Stimulated activated CD8-positive, alpha-beta memory T cell treated with anti-CD3 and anti-CD28 coated beads, Interleukin-12 subunit alpha, Interleukin-12 subunit beta, amount 100 ng/mL, for 1 hour (primary cell): ENCODE data around the gene HDAC4.

Source experiments
- DNase-seq: peaks from one replicate; pipeline ENCODE4 v3.0.0-alpha.2; 2020; ENCODE audit warnings: low read depth

Gene HDAC4

DNA sequence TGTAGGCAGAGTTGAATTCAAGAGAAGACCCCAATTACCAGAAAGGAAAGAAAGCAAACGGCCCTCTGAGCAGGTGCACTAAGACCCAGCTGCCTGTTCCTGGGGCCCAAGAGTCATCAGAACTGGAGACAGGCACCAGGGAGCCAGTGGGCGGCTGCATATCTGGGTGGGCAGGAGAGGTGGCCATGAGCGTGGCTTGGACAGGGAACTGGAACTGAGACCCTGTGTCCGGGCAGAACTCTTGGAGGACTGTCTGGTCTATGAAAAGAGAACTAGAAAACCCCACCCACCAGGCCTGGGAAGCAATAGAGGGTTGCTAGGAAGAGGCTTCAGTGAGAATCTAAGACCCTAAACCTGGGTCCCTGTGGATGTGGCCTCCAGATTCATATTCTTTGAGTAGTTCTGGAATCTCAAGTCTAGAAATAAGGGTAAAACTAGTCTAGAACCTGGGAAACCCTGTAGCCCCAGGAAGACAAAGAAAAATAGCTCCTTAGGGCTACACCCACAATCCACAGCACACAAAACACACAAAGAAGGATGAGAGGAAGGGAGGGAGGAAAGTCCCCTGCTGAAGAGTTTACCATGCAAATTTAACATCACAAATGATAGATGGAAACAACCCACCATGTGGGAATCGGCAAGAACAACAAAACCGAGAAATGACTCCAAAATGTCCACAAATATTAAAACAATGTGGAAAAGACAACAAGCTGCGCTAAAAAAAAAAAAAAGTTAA lies 147.0 kb downstream of the HDAC4 start:
- DNase-seq, result no peak

GRCh38 chr2:239253264-239253663 lies 147.6 kb downstream of the HDAC4 start:
- DNase-seq, result no peak

GRCh38 chr2:239252801-239253200 lies 148.0 kb downstream of the HDAC4 start:
- DNase-seq, result no peak

DNA sequence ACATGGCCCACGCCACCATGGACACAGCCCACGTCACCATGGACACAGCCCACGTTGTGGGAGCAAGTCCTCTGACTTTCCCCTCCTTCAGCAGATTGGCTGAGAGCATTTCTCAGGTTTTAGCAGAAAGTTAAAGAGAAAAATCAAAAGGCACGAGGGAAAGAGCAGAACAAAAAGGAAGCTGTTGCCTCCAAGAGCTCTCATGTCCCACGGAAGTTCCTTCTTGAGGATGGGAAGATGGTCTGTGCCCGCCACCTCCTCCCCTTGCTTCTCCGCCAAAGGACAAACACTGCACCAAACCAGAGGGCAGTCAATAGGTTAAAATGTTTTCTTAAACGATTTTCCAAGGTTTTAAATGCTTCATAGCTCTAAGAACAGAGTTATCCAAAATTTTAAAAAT lies 148.4 kb downstream of the HDAC4 start:
- no peak for DNase-seq

DNA sequence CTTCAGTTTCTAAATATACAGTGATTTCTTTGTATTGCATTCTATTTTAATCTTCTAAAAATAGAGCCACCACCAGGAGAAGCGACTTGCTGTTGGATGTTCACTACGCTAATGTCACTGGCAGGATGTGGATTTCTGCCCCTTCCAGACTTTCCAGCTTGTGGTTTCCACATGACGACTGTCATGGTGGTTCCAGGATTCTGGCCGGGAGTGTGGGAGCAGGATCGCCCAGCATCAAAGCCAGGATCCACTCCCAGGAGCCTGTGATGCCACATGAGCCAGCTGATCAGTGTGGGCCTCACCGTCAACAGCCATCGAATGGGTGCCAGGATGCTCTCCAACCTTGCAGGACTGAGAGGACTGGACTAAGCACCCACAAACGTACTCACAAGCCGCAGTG lies 148.8 kb downstream of the HDAC4 start:
- DNase-seq, result no peak

GRCh38 chr2:239250216-239251081 lies 150.4 kb downstream of the HDAC4 start:
- DNase-seq, result no peak

- no peak for DNase-seq
Observed at GRCh38 chr2:239249776-239250175, 151.0 kb downstream of the HDAC4 start.

- no peak for DNase-seq
Observed at GRCh38 chr2:239249048-239249447, 151.8 kb downstream of the HDAC4 start.

GRCh38 chr2:239247401-239248245 lies 153.2 kb downstream of the HDAC4 start:
- no peak for DNase-seq

GRCh38 chr2:239246723-239247122 lies 154.1 kb downstream of the HDAC4 start:
- no peak for DNase-seq

DNA sequence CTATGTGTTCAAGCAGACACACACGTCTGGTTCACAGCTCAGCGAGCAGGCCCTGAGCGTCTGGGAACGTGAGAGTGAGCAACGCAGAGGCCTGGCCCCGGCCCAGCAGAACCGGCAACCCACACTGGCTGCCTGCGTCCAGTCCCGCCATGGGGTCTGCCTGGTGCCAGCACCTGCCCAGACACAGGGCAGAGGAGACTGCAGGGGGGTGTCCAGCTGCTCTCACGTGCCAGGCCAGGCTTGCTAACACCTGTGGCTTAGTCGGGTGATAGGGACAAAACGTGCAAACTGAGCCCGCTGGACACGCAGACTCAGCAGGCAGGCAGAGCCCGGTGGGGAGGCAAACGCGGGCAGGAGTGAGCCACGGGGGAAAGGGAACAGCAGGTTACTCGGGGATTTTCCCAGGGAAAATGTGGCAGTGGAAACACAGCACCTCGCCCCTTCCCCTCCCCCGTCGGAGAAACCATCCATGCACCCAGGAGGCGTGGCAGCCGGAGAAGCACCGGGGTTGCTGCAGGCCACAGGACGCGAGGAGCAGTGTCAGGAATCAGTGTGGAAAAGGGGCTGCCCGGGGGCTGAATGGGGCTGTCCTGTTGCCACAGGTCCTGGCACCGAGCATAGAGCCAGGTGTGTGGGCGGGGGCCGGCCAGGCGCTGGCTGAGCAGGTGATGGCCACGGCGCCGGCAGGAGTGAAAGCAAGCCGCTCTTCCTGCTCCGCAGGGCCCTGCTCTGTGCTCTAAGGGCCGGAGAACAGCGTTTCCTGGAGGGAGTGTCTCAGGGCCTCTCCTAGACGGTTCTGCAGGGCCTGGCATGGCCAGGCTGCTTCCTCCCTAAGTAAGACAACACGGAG lies 154.7 kb downstream of the HDAC4 start:
- DNase-seq, result no peak

DNA sequence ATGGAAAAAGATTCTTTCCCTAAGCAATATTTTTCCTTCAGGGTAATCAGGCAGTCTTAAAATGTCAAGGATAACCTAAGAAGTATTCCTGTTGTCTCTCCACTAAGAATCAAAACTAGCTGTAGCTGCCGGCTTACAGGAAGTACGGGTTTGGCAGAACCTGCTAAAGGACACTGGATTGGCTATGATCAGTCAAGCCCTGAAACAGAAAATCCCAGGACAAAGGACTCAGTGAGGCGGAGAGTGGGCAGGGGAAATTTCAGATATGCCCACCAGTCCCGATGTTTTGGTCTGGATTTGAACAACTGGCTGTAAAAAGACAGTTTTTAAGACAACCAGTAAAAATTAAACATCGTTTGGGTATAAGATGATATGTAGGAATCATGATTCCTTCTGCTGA lies 155.7 kb downstream of the HDAC4 start:
- no peak for DNase-seq

GRCh38 chr2:239244625-239245024 lies 156.2 kb downstream of the HDAC4 start:
- no peak for DNase-seq

GRCh38 chr2:239241431-239241960 lies 159.3 kb downstream of the HDAC4 start:
- DNase-seq, result no peak

GRCh38 chr2:239240414-239240881 lies 160.4 kb downstream of the HDAC4 start:
- no peak for DNase-seq

DNA sequence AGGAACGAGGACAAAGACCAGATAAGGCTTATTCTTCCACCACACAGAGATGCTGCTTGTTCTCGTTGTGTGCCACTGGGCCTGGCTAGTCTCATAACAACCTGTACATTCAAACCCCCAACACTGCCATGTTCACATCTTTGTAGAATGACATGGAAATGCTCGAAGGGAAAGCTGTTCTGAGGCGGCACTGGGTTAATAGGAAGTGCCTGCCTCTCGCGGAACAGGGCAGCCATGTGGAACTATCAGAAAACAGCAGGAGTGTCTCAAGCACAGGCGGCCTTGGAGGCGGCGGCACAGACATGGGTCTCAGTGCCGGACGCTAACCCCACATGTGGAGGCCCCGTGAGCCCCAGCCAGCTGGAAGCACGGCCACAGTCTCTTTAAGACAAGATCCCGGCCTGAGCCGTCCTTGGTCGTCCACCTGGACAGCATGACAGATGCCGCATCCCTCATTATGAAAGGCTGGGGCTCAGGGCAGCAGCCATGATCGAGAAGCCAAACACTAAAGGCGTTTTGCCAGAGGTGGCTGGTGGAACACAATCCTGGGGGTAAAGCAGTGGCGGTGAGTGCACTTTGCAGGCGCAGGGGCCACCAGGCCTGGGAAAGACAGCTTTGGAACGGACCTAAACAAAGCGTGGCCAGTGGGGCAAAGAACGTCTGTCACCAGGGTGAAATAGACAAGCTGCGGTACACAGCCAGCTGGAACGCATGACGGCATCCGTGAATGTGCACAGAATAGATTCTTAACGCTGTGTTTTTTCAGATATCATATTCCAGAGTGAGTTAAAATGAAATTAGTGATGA lies 161.0 kb downstream of the HDAC4 start:
- no peak for DNase-seq

- DNase-seq, result no peak
Observed at GRCh38 chr2:239238839-239239606, 161.8 kb downstream of the HDAC4 start.

- no peak for DNase-seq
Observed at GRCh38 chr2:239238381-239238780, 162.4 kb downstream of the HDAC4 start.

- no peak for DNase-seq
Observed at GRCh38 chr2:239236808-239237205, 164.0 kb downstream of the HDAC4 start.
